Thymus (tissue), 11 donors: ENCODE data around the gene KRTAP4-16. TPM values are rescaled to one million over a fixed set of nuclear protein-coding genes. Genes with fewer than 3 reads are reported as not detected.
"Not testable (repeated sequence)": the region's sequence is repeated elsewhere in the genome, so short reads cannot be mapped to it uniquely, and the experiment has no call there.

ENCODE experiments used
- DNase-seq, 9 donors: peaks; one replicate each; pipeline ENCODE4 v3.0.0-alpha.2; 2013; ENCODE audit warnings: low spot score in 9 of 9, low read depth in 6 of 9, missing footprints in 1 of 9
- H3K27ac ChIP-seq, 2 donors: one replicate each; pipeline ENCODE4 v1.5.1; 2013; ENCODE audit warnings: control low read depth in 1 of 2, low read depth in 1 of 2, low read length in 1 of 2, mild to moderate bottlenecking in 1 of 2, moderate library complexity in 1 of 2
- H3K27me3 ChIP-seq, 2 donors: one replicate each; pipeline ENCODE4 v1.5.1; 2013; ENCODE audit warnings: low read length in 1 of 2; ENCODE audit not compliant: control insufficient read depth in 2 of 2, insufficient read depth in 1 of 2
- H3K36me3 ChIP-seq, 2 donors: one replicate each; pipeline ENCODE4 v1.5.1; 2013; ENCODE audit warnings: low read length in 1 of 2, mild to moderate bottlenecking in 1 of 2, moderate library complexity in 1 of 2; ENCODE audit not compliant: control insufficient read depth in 2 of 2, insufficient read depth in 2 of 2
- H3K4me1 ChIP-seq, 2 donors: one replicate each; pipeline ENCODE4 v1.5.1; 2013; ENCODE audit warnings: low read length in 2 of 2; ENCODE audit not compliant: control insufficient read depth in 2 of 2, insufficient read depth in 2 of 2
- H3K4me3 ChIP-seq, 2 donors: one replicate each; pipeline ENCODE4 v1.5.1; 2013; ENCODE audit warnings: low read length in 2 of 2, control low read depth in 1 of 2, mild to moderate bottlenecking in 1 of 2
- H3K9me3 ChIP-seq, 2 donors: one replicate each; pipeline ENCODE4 v1.5.1; 2013; ENCODE audit warnings: low read length in 1 of 2, mild to moderate bottlenecking in 1 of 2; ENCODE audit not compliant: control insufficient read depth in 2 of 2, insufficient read depth in 1 of 2
- WGBS: extraction: QIAGEN DNeasy Blood & Tissue Kit; methylation state at CpG from one replicate; pipeline ENCODE4 v1.1.7; 2013; 5-methylcytosine and 5-hydroxymethylcytosine counted together
- polyA plus RNA-seq: library from polyadenylated mRNA; stranded (reverse); fragments of 200-250 nt; gene quantifications from one replicate; pipeline ENCODE4 v1.2.3, GENCODE V29; 2013
- total RNA-seq: library from RNA; stranded (reverse); fragments of 120-200 nt; gene quantifications from one replicate; pipeline ENCODE4 v1.2.4, GENCODE V29; 2013
- donor health status: healthy.

Gene KRTAP4-16
- total and polyA plus RNA-seq, 2 donors, result not detected

DNA sequence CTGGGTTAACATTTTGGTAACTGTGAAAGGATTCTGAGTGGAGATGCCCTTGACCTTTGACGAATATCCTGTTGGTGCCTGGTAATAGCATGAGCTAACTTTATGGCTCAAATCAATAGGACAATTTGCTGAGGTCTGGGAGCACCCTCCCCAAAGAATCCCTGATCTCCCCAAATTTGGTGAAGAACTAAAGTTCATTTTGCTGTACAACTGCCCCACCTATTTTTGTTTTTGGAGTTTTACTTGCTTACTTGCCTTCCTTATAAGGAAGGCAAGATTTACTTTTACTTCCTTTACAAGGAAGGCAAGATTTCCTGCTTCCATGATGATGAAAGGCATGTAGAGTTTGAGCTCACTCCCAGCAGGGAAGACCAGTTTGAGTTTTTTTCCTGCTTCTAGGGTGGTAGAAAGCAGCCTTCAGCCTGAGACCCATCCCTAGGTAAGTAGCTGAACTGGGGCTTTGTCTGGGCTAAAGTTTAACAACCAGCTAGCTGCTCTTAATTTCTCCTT, 6.0 kb upstream of the KRTAP4-16 start:
- H3K4me3 ChIP-seq, result no peak overlapping the region
- no peak overlapping the region for H3K27ac ChIP-seq
- WGBS, result 96% methylated on average over 1 of the region's 1 CpG

DNA sequence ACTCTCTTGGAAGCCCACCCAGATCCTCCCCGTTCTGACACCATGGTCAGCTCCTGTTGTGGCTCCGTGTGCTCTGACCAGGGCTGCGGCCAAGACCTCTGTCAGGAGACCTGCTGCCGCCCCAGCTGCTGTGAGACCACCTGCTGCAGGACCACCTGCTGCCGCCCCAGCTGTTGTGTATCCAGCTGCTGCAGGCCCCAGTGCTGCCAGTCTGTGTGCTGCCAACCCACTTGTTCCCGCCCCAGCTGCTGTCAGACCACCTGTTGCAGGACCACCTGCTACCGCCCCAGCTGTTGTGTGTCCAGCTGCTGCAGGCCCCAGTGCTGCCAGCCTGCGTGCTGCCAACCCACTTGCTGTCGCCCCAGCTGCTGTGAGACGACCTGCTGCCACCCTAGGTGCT, 3.3 kb upstream of the KRTAP4-16 start, which contains the start of gene KRTAP4-9:
Gene KRTAP4-9, plus strand, starts transcription at position 43 of the 400 bp plus-strand sequence. Its CDS starts 0 bp downstream, at position 43.
- H3K27ac ChIP-seq, H3K4me3 ChIP-seq, H3K27me3 ChIP-seq, H3K9me3 ChIP-seq, H3K36me3 ChIP-seq, DNase-seq, H3K4me1 ChIP-seq: not testable (repeated sequence)
- WGBS, result 91% methylated on average over 10 of the region's 10 CpGs

More for the DNA sequence above, 6.0 kb upstream of the KRTAP4-16 start:
- H3K36me3 ChIP-seq, result no peaks in the 10 kb centered on the region
- no peaks in the 10 kb centered on the region for H3K27me3 ChIP-seq
- H3K9me3 ChIP-seq, result no peaks in the 10 kb centered on the region
- no peak for DNase-seq
- H3K4me1 ChIP-seq, result no peaks in the 10 kb centered on the region

DNA sequence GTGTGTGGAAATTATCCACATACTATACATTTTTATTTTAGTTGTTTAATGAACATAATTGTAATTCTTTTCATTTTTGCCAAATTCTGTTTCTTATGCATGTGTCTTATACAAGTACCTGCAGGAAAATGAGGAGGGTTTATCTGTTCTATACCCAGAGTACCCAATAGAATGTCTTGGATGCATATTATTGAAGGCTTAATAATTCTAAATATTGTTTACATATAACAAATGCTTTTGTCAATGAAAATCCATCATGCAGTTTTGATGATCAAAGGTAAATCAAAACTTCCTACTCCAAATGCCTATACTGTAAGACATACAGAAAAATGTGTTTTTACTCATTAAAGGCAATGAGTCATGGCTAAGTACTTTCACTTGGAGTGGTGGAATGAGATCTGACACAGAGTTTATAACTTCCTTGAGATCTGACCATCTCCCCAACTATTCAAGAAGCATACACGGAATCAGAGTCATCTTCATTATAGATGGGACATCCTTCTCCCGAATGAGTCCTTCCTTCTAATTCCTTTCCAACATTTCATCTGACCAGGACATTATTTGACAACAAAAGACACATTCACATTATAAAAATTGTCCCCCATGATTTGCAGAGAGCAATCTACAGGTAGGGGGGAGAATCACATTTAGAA, 2.5 kb upstream of the KRTAP4-16 start:
- 96% methylated on average over 2 of the region's 2 CpGs for WGBS
- not testable (repeated sequence) for DNase-seq, H3K4me1 ChIP-seq, H3K36me3 ChIP-seq, H3K27me3 ChIP-seq, H3K4me3 ChIP-seq, H3K27ac ChIP-seq, H3K9me3 ChIP-seq

DNA sequence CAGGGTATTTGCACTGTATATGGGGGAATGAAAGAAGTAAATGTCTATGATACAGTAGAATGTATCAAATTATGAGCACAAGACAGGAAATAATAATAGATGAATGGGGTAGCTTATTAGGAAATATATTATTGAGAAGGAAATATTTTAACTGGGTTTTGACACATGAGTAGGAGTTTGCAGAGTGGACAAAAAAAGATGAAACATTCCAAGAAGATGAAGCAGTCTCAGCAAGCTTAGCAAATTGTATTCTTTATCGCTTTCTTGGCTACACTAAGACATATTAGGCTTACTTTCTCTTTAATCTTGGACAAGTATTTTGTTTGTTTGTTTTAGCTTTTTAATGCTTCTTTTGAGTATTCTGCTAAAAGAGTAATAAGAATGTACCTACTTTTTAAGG, 1.9 kb upstream of the KRTAP4-16 start:
- whole genome bisulfite sequencing, result 98% methylated on average over 1 of the region's 1 CpG
- Histone ChIP-seq H3K36me3 (no peaks in the 10 kb centered on the region), H3K27me3 (no peaks in the 10 kb centered on the region), H3K4me3 (no peak overlapping the region), H3K4me1 (no peaks in the 10 kb centered on the region), H3K9me3 (no peaks in the 10 kb centered on the region), H3K27ac (no peak overlapping the region)
- DNase-seq, result no peak

DNA sequence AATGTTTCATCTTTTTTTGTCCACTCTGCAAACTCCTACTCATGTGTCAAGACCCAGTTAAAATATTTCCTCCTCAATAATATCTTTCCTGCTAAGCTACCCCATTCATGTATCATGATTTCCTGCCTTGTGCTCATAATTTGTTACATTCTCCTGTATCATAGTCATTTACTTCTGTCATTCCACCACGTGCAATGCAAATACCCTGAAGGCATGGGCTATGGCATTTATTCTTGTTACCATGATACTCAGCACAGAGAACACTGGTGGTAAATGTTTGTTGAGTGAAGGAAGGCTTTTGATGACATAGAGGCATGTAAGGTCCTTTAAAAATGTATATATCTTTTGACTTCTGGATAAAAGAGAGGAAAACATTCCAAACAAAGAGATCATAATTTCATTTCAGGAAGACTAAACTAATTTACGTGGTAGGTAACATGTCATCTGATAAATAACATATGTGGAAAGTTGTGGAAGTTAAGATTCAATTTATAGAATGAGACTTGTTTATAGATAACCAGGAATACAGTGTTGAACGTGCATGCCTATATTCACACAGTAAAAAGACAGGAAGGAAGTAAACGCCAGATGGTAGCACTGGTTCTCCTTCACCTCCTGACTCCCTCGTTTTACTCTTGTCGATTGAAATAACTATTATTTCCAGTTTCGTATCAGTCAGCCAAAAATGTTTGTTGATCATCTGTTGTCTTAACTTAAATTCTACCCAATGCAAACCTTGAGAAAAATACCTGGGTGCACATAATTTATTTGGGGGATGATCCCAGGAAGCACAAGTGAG, 2.1 kb downstream of the KRTAP4-16 start:
- not testable (repeated sequence) for H3K9me3 ChIP-seq, H3K36me3 ChIP-seq, H3K4me1 ChIP-seq, H3K4me3 ChIP-seq, H3K27me3 ChIP-seq, DNase-seq, H3K27ac ChIP-seq
- 24% methylated on average over 7 of the region's 7 CpGs for WGBS

DNA sequence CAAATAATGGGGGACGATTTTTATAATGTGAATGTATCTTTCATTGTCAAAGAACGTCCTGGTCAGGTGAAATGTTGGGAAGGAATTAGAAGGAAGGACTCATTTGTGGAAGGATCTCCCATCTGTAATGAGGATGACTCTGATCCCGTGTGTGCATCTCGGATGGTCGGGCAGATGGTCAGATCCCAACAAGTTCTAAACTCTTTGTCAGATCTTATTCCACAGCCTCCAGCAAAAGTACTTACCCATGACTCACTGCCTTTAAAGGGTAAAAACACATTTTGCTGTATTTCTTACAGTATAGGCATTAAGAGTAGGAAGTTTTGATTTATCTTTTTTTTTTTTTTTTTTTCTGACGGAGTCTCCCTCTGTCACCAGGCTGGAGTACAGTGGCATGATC, 3.5 kb downstream of the KRTAP4-16 start:
- H3K9me3 ChIP-seq, result no peaks in the 10 kb centered on the region
- DNase-seq, result no peak
- no peak overlapping the region for H3K27ac ChIP-seq
- H3K4me1 ChIP-seq, result no peaks in the 10 kb centered on the region
- H3K27me3 ChIP-seq, result no peaks in the 10 kb centered on the region
- no peaks in the 10 kb centered on the region for H3K36me3 ChIP-seq
- H3K4me3 ChIP-seq, result no peak overlapping the region
- WGBS, result 95% methylated on average over 6 of the region's 6 CpGs

DNA sequence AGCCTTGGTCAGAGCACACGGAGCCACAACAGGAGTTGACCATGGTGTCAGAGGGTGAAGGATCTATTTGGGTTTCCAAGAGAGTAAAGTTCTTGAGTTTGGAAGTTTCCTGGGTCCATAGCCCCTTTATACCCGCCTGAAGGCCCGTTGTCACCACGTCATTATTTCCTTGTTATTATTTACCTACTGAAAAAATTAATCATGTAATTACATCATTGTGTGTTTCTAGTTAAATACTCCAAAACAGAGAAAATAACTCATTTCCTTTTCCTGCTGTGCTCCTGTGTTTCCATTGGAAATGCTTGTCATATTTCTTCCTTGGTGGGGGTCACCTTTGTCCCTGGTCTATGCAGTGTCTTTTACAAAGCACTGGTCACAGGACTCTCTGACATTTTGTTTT, 4.0 kb downstream of the KRTAP4-16 start, which contains the start of gene KRTAP4-8:
Gene KRTAP4-8, minus strand, starts transcription at position 101 of the 400 bp plus-strand sequence. Its CDS starts 58 bp downstream, at position 43.
- Histone ChIP-seq H3K27ac (no peak within 1 kb of the TSS), H3K27me3 (no peaks in the 10 kb centered on the region), H3K36me3 (no peaks in the 10 kb centered on the region), H3K4me1 (no peaks in the 10 kb centered on the region), H3K9me3 (no peaks in the 10 kb centered on the region), H3K4me3 (no peak within 1 kb of the TSS)
- 92% methylated on average over 4 of the region's 4 CpGs for WGBS
- DNase-seq, result no peak

DNA sequence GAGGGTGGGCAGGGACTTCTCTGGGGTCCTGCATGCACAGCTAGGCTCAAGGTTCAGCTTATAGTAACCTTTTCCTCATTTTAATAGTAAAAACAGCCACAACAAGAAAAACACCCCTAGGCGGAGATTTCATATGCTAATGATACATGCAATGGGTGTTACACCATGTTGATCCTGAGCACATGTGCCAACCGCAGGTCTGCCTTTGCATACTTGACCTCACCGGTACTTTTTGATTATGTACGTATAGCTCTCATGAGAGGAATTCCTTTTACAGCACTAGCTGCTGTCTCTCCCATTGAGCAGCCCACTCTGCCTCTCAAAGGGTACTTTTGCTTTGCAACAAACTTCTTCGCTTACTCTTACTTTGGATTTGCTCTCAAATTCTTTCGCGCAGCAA, 6.0 kb downstream of the KRTAP4-16 start:
- no peak overlapping the region for H3K27ac ChIP-seq
- no peaks in the 10 kb centered on the region for H3K27me3 ChIP-seq
- WGBS, result 99% methylated on average over 7 of the region's 7 CpGs
- H3K4me3 ChIP-seq, result no peak overlapping the region
- H3K9me3 ChIP-seq, result no peaks in the 10 kb centered on the region
- DNase-seq, result no peak
- no peaks in the 10 kb centered on the region for H3K4me1 ChIP-seq
- H3K36me3 ChIP-seq, result no peaks in the 10 kb centered on the region

DNA sequence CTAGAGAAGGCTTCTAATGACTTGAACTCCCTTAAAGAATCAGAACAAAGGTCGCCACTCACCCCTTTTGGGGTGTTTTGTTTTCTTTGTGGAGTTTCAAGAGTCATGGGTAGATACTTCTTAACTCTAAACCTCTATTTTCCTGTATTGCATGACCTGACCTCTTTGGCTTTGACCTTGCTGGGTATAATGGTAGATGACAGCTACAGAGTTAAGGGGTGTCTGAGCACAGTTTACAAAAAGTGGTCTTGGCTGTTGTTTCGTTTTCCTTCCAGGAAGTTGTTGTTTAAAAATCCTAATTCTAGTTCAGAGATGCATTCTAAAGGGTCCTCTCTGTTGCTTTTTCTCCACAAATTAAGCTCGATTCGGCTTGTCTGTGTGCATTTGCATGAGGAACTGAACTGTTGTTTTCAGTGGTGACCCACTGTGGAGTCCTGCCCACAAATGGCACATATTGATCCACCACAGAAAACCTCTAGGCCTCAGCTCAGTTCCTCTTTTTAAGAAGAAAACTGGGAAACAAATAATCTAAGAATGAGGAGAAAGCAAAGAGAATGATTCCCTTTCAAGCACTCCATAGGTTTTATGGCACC, 13.2 kb downstream of the KRTAP4-16 start:
- H3K4me1 ChIP-seq, H3K4me3 ChIP-seq, H3K36me3 ChIP-seq, H3K27me3 ChIP-seq, H3K27ac ChIP-seq, DNase-seq, H3K9me3 ChIP-seq: not testable (repeated sequence)
- WGBS, result 68% methylated on average over 4 of the region's 4 CpGs
